ENCODE data around the gene OPCML. TPM values are rescaled to one million over a fixed set of nuclear protein-coding genes. Genes with fewer than 3 reads are reported as not detected.

Gene OPCML
- total RNA-seq, 1 donor, result under 0.01 TPM

DNA sequence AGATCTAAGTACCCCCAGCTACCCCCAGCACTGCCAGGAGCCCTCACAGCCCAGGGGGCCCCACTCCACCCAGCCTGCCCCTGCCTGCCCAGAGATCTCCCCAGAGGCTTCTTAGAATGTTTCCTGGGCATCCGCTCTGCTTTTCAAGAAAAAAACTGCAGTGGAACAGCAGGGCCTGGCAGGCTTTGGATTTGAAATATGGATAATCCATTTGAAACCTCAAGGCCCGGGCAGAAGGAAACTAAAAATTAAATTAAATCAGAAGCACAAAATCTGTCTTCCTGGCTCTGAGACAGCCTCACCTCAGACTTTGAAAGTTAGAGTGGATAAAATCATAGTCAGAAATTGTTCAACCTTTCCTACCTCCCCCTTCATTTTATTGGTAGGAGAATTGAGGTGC lies 273.6 kb downstream of the OPCML start:
- Histone ChIP-seq H3K4me3 (ENCODE audit: low read length) (no peak overlapping the region), H3K9me3 (ENCODE audit: low read depth, low read length) (no peaks in the 10 kb centered on the region), H3K27me3 (ENCODE audit: insufficient read depth, low read length) (no peaks in the 10 kb centered on the region), H3K4me1 (ENCODE audit: insufficient read depth, low read length) (no peaks in the 10 kb centered on the region)

DNA sequence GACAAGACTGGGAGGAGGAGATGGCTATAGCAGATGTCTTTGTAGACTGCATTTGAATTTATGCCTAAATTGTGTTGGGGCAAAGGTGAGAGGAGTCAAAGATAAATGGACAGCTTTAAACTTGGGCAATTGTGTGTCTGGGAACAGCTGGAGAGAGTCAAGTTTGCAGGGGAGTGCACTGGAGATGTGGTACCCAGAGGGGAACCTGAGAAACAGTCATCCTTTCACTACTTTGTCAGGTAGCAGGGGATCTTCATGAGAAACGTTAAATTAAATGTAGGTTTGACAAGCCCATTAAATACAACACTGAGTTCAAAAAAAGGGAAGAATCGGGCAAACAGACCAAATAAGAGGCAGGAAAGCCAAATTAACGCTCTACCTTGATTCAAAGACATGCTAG lies 277.7 kb downstream of the OPCML start:
- Histone ChIP-seq H3K4me1 (ENCODE audit: insufficient read depth, low read length) (no peaks in the 10 kb centered on the region), H3K9me3 (ENCODE audit: low read depth, low read length) (no peaks in the 10 kb centered on the region), H3K4me3 (ENCODE audit: low read length) (no peak overlapping the region), H3K27me3 (ENCODE audit: insufficient read depth, low read length) (no peaks in the 10 kb centered on the region)

DNA sequence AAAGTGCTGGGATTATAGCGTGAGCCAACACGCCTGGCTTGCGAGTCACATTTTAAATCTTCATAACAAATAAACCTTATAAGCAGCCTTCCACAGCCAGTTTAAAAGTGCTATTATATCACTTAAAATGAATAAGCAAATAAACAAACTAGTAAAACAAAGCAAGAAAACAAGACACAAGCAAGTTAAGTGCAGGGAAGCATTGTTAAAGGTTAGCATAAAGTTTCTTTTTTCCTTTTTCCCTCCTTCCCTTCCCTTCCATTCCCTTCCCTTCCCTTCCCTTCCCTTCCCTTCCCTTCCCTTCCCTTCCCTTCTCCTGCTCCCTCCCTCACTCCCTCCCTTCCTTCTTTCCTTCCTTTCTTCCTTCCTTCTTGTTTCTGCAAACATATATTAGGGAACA lies 278.7 kb downstream of the OPCML start:
- H3K4me1 ChIP-seq (ENCODE audit: insufficient read depth, low read length), result no peaks in the 10 kb centered on the region

DNA sequence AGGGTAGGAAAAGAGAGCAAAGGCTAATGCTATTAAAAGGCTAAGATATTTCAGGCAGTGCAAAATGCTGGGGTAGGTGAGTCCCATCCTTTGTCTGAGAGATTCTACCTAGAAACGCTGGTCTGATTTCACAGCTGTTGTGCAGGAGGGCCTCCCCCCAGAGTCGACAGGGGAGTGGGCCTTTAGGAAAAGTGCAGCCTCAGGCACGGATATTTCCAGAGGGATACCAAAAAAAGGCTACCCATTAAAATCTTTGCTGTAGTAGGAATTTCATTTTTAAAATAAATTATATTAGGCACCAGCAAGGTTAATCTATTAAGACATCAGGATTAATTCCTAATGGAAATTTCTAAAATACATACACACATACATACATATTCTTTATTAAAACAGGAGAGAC lies 280.5 kb downstream of the OPCML start:
- Histone ChIP-seq H3K9me3 (ENCODE audit: low read depth, low read length) (no peaks in the 10 kb centered on the region), H3K27me3 (ENCODE audit: insufficient read depth, low read length) (no peaks in the 10 kb centered on the region), H3K4me1 (ENCODE audit: insufficient read depth, low read length) (no peaks in the 10 kb centered on the region), H3K4me3 (ENCODE audit: low read length) (no peak overlapping the region)

More for the DNA sequence above, 278.7 kb downstream of the OPCML start:
- no peak overlapping the region for H3K4me3 ChIP-seq (ENCODE audit: low read length)
- H3K9me3 ChIP-seq (ENCODE audit: low read depth, low read length), result no peaks in the 10 kb centered on the region
- no peaks in the 10 kb centered on the region for H3K27me3 ChIP-seq (ENCODE audit: insufficient read depth, low read length)

DNA sequence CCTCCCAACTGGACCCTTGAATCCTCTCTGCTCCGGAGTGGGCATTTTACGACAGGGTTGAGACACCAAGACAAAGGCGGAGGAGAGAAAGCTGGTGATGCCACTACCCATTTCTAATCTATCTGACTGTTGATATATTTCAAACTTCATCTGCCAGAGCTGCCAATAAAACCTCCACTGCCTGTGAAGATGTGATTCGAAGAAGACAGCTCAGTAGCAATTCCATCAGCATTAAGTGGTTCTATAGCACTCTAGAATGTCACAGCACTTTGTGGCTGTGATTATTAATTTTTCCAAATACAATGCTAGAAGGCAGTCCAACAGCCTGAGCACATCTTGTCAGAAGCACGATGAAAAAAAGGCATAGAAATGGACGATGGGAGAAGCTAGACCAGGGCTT lies 282.8 kb downstream of the OPCML start:
- Histone ChIP-seq H3K4me3 (ENCODE audit: low read length) (no peak overlapping the region), H3K27me3 (ENCODE audit: insufficient read depth, low read length) (no peaks in the 10 kb centered on the region), H3K9me3 (ENCODE audit: low read depth, low read length) (no peaks in the 10 kb centered on the region), H3K4me1 (ENCODE audit: insufficient read depth, low read length) (no peaks in the 10 kb centered on the region)

DNA sequence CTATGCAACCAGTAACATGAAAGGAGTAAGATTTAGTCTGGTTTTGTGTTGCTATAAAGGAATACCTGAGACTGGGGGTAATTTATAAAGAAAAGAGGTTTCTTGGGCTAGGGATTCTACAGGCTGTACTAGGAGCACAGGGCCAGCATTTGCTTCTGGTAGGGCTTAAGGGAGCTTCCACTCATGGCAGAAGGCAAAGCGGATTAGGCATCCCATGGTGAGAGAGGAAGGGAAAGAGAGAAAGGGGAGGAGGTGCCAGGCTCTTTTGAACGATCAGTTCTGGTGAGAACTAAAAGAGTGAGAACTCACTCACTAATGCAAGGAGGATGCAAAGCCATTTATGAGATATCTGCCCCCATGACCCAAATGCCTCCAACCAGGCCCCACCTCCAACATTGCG lies 283.2 kb downstream of the OPCML start:
- no peak overlapping the region for H3K4me3 ChIP-seq (ENCODE audit: low read length)
- no peaks in the 10 kb centered on the region for H3K9me3 ChIP-seq (ENCODE audit: low read depth, low read length)
- H3K27me3 ChIP-seq (ENCODE audit: insufficient read depth, low read length), result no peaks in the 10 kb centered on the region
- H3K4me1 ChIP-seq (ENCODE audit: insufficient read depth, low read length), result no peaks in the 10 kb centered on the region

DNA sequence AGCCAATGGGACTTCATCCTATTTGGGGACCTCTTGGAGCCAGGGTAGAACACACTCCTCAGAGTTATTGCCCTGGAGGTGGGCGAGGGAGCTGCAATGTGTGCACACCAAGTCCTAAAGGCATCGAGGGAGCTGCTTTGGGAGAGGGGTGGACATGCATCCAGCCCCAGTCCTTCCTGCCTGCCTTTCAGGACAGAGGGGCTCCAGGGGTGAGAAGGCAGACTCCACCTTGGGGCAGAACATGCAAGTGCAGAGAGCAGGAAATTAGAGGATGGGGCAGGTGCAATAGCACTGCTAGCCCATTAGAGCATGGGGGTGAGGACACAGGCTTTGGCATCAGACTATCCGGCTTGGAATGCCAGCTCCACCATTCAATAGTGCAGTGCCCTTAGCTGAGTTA lies 288.5 kb downstream of the OPCML start:
- Histone ChIP-seq H3K9me3 (ENCODE audit: low read depth, low read length) (no peaks in the 10 kb centered on the region), H3K27me3 (ENCODE audit: insufficient read depth, low read length) (no peaks in the 10 kb centered on the region), H3K4me1 (ENCODE audit: insufficient read depth, low read length) (no peaks in the 10 kb centered on the region), H3K4me3 (ENCODE audit: low read length) (no peak overlapping the region)

DNA sequence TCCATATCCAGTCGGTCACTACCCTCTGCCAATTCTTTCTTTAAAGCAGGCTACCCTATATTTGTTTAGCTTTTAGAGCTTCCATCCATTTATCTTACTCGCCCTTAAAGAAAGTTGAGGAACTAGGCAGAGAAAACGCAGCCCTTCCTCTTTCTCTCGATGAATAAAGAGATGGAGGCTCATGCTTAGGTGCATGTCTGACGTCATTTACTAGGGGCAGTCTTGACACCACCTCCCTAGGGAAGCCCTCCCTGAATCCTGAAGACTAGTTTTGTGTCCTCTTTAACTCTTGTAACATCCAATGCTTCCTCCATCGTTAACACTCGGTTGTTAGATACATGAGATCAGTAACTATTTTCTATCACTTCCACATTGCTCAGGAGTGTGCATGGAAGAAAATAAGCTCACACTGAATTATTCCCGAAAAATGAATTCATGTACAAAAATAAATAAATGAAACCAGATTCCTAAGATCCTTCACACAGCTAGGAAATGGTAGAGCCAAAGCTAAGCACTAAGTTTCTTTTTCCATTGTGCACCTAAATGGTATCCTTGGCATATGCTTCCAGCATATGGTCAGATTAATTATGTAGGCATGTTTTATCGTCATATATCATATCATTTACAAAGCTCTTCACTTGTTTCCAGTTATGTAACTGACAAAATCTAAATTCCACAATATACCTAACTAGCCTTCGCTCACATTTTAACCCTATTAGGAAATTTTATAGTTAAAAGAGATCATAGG lies 291.2 kb downstream of the OPCML start:
- H3K27me3 ChIP-seq (ENCODE audit: insufficient read depth, low read length), result no peaks in the 10 kb centered on the region
- no peaks in the 10 kb centered on the region for H3K9me3 ChIP-seq (ENCODE audit: low read depth, low read length)
- H3K4me3 ChIP-seq (ENCODE audit: low read length), result no peak overlapping the region
- H3K4me1 ChIP-seq (ENCODE audit: insufficient read depth, low read length), result no peaks in the 10 kb centered on the region

DNA sequence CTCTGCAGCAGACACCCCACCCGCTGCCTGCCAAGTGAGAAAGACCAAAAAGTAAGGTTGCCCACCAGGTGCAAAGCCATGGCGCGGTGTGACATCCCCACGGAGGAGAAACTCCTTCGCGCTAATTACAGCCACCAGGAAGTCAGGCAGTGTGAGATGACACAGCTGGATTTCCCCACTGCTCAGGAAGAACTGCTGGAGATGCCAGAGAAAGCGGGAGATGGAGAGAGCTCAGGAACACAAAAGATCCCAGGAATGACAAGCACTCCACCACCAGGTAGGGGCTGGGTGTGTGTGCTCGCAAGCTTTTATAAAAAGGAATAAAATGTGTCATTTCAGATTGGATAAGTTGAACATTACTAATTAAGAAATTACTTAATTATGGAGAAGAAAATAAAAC lies 292.7 kb downstream of the OPCML start:
- H3K4me1 ChIP-seq (ENCODE audit: insufficient read depth, low read length), result no peaks in the 10 kb centered on the region
- no peaks in the 10 kb centered on the region for H3K27me3 ChIP-seq (ENCODE audit: insufficient read depth, low read length)
- no peaks in the 10 kb centered on the region for H3K9me3 ChIP-seq (ENCODE audit: low read depth, low read length)
- no peak overlapping the region for H3K4me3 ChIP-seq (ENCODE audit: low read length)

DNA sequence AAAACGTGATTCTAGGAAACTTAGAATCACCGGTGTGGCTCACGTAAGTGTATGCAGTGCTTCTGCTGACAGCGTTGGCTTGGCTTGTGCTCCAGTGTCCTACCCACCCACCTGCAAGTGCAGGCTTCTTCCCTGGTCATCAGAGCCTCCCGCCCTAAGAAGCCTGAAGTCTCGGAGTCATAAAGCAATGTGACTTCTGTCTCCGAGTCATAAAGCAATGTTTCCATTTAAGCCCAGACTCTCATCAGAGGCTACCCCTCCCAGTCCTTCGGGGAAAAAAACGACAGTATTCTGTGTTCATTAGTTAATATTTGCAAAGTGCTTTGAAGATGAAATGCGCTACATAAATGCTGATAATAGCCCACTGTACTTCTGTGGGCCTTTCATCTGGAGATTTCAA lies 293.8 kb downstream of the OPCML start:
- H3K4me3 ChIP-seq (ENCODE audit: low read length), result no peak overlapping the region
- H3K4me1 ChIP-seq (ENCODE audit: insufficient read depth, low read length), result no peaks in the 10 kb centered on the region
- no peaks in the 10 kb centered on the region for H3K27me3 ChIP-seq (ENCODE audit: insufficient read depth, low read length)
- H3K9me3 ChIP-seq (ENCODE audit: low read depth, low read length), result no peaks in the 10 kb centered on the region

DNA sequence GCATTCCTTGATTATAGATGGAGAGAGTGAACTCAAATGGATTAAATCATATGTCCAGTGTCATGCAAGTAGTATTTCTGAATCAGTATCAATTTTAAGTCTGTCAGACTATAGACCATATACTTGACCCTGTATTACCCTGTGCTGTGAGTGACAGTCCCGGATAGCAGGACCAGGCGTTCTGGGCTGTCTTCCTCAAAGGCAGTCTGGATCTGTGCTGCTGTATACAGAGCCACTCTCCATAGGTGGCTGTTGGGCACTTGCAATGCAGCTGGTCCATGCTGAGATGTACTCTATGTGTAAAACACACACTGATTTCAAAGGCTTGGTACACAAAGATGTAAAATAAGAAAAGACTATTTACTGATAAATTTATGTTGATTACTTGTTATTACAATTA lies 294.3 kb downstream of the OPCML start:
- H3K9me3 ChIP-seq (ENCODE audit: low read depth, low read length), result no peaks in the 10 kb centered on the region
- H3K4me3 ChIP-seq (ENCODE audit: low read length), result no peak overlapping the region
- no peaks in the 10 kb centered on the region for H3K4me1 ChIP-seq (ENCODE audit: insufficient read depth, low read length)
- H3K27me3 ChIP-seq (ENCODE audit: insufficient read depth, low read length), result no peaks in the 10 kb centered on the region

DNA sequence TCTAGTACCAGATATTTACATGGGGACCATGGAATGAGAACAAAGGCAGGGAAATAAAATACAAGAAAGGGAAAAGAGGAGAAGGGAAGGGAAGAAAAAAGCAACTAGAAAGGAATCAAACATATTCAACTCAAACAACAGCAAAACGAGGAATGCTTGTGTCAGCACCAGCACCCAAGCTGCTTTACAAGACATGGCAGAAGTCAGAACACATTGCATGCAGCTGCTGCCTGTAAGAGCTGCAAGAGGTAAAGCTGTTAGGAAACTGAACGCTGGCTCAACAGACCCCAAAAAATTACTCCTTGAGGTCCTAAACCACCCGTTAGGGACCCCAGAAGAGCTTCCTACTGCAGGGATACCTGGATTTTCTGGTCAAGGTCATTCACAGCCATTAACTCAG lies 296.9 kb downstream of the OPCML start:
- H3K9me3 ChIP-seq (ENCODE audit: low read depth, low read length), result no peaks in the 10 kb centered on the region
- H3K4me1 ChIP-seq (ENCODE audit: insufficient read depth, low read length), result no peaks in the 10 kb centered on the region
- no peaks in the 10 kb centered on the region for H3K27me3 ChIP-seq (ENCODE audit: insufficient read depth, low read length)
- no peak overlapping the region for H3K4me3 ChIP-seq (ENCODE audit: low read length)

DNA sequence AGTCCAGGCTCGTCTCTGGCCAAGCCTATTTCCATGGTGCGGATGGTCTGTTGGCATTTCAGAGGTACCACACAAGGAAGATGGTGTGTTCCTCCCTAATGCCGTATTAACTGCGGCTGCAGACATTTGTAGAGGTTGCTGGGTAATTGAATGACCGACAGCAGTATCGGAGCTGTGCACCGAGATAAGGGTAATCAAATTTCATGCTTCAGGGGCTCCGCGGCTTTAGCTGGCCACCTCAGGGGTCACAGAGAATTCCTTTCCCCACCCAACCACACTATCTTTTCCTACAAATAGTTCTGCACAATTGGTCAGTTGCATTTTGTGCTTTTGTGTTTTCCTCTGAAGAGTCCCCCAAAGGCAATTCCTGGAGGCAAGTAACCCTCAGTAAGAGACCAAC lies 297.4 kb downstream of the OPCML start:
- Histone ChIP-seq H3K9me3 (ENCODE audit: low read depth, low read length) (no peaks in the 10 kb centered on the region), H3K4me1 (ENCODE audit: insufficient read depth, low read length) (no peaks in the 10 kb centered on the region), H3K27me3 (ENCODE audit: insufficient read depth, low read length) (no peaks in the 10 kb centered on the region)

DNA sequence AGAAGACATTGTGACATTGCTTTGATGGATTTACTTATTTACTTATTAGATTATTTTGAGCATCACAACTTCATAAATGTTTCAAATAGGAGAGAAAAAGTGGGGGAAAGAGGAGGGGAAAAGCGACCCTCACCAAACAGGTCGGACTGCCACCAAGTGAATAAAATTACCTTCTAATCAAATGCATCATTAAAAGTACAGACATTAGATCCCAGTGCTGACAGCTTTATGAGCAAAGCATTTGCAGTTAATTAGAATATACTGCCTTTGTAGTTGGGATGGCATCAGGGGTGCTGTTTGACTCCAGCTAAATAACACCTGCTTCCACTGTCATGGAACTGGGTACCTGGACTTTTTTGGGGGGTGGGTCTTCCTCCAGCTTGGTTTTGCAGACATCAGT lies 299.6 kb downstream of the OPCML start:
- H3K9me3 ChIP-seq (ENCODE audit: low read depth, low read length), result no peaks in the 10 kb centered on the region
- H3K4me1 ChIP-seq (ENCODE audit: insufficient read depth, low read length), result no peaks in the 10 kb centered on the region
- H3K4me3 ChIP-seq (ENCODE audit: low read length), result no peak overlapping the region
- H3K27me3 ChIP-seq (ENCODE audit: insufficient read depth, low read length), result peaks cover 9% of the 10 kb centered on the region

More for the DNA sequence above, 297.4 kb downstream of the OPCML start:
- H3K4me3 ChIP-seq (ENCODE audit: low read length), result no peak overlapping the region

DNA sequence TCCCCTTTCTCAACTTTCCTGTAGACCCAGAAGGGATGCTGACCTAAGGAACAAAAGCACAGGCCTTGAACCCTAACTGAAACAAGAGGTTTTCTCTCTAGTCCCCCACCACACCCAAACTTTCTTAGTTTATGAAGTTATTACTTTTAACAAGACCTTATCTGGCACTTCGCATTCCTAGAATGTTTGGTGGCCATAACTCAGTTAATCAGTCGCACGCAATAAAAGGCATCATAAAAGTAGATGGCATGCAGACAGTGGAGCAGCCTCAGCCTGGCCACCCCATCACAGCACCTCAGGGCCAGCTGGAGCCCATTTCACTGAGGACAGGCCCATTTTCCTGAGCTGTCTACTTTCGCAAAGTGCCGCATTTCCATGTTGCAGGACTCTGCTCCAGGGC lies 301.9 kb downstream of the OPCML start:
- Histone ChIP-seq H3K9me3 (ENCODE audit: low read depth, low read length) (no peaks in the 10 kb centered on the region), H3K4me3 (ENCODE audit: low read length) (no peak overlapping the region), H3K27me3 (ENCODE audit: insufficient read depth, low read length) (peaks cover 9% of the 10 kb centered on the region), H3K4me1 (ENCODE audit: insufficient read depth, low read length) (no peaks in the 10 kb centered on the region)
